ENCODE measurements around the gene CANT1. TPM values are rescaled to one million over a fixed set of nuclear protein-coding genes. Genes with fewer than 3 reads are reported as not detected.

CANT1 gene
- total and polyA plus RNA-seq, 9 of the 15 experiments (the other 6 are each of a cell fraction or from before 2014, with no cell fraction given) = 2.7 to 66.4 (median 22.5) TPM

DNA sequence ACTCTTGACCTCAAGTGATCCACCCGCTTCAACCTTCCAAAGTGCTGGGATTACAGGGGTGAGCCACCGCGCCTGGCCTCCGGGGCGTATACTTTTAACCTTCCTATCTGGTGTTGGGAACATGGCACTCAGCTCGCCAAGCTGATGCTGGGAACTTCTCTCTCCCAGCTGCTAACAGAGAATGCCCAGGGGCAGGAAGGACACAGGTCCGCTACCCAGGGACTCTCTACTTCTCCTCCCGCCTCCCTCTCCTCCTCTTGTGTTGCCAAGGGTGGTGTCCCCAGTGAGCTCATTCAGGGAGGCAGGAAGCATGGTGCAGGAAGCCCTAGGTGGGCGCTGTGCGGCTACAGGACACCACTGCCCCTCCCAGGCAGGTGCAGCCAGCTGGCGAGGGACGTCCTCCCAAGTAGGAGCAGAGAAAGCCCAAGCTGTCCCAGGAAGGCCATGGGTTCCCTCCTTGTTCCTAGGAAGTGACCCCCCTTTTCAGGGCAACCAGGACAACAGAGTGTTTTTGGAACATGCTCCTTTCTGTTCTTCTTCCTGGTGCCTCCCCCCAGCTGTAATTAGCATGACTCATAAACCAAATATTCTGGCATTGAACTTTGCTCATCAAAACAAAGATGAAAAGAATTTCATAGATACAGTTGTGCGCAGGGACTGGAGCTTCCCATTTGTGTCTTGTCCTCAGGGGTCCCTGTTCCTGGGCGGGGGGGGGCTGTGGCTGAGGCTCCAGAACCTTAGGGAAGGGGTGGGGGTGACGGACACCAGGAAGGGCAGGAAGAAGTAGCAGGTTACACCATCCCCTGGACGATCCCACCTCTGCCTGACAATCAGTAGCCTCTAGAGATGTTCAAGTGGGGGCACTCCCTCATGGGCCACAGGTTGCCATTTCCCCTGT, 17.1 kb upstream of the CANT1 start (continued):
- TF ChIP-seq BDP1 (IDR thresholded peaks at IDR 0.05; ENCODE audit: insufficient read depth, insufficient read length) (no peak), IFI16 (CRISPR knock-in tag; IDR thresholded peaks at IDR 0.05) (no peak), ARID1B (IDR thresholded peaks at IDR 0.05) (no peak), FOXM1 (IDR thresholded peaks at IDR 0.05; ENCODE audit: low read depth) (no peak), FOXM1 (CRISPR knock-in tag; IDR thresholded peaks at IDR 0.05; ENCODE audit: low read depth) (no peak), VEZF1 (CRISPR knock-in tag; IDR thresholded peaks at IDR 0.05) (peak; percentile 41), HMGN3 (IDR thresholded peaks at IDR 0.05; ENCODE audit: borderline replicate concordance, extremely low read depth, insufficient read length, low read depth, low read length) (no peak), ZNF134 (CRISPR knock-in tag; conservative IDR thresholded peaks at IDR 0.05) (no peak), E2F6 (IDR thresholded peaks at IDR 0.05; ENCODE audit: borderline replicate concordance in 1 of 2, extremely low read depth in 1 of 2, insufficient read depth in 1 of 2, insufficient read length in 1 of 2, low read depth in 1 of 2, low read length in 1 of 2, poor library complexity in 1 of 2, severe bottlenecking in 1 of 2) (no peak), HNRNPL (IDR thresholded peaks at IDR 0.05; ENCODE audit: low read depth, low read length) (no peak), CREB5 (CRISPR knock-in tag; IDR thresholded peaks at IDR 0.05) (no peak), ZNF583 (CRISPR knock-in tag; IDR thresholded peaks at IDR 0.05) (no peak), ZNF740 (CRISPR knock-in tag; IDR thresholded peaks at IDR 0.05) (no peak), ZNF740 (tag; IDR thresholded peaks at IDR 0.05) (0 out of 4 replicates have a peak, but pooled peaks of 1 of the 2 experiments have one; percentile 21), TCF7 (IDR thresholded peaks at IDR 0.05; ENCODE audit: borderline replicate concordance) (no peak), RBFOX2 (IDR thresholded peaks at IDR 0.05; ENCODE audit: low read depth, low read length) (no peak), TAF7 (tag; IDR thresholded peaks at IDR 0.05) (no peak), CEBPB (tag; IDR thresholded peaks at IDR 0.05) (no peak)
- TF ChIP-seq, protein P1, sequence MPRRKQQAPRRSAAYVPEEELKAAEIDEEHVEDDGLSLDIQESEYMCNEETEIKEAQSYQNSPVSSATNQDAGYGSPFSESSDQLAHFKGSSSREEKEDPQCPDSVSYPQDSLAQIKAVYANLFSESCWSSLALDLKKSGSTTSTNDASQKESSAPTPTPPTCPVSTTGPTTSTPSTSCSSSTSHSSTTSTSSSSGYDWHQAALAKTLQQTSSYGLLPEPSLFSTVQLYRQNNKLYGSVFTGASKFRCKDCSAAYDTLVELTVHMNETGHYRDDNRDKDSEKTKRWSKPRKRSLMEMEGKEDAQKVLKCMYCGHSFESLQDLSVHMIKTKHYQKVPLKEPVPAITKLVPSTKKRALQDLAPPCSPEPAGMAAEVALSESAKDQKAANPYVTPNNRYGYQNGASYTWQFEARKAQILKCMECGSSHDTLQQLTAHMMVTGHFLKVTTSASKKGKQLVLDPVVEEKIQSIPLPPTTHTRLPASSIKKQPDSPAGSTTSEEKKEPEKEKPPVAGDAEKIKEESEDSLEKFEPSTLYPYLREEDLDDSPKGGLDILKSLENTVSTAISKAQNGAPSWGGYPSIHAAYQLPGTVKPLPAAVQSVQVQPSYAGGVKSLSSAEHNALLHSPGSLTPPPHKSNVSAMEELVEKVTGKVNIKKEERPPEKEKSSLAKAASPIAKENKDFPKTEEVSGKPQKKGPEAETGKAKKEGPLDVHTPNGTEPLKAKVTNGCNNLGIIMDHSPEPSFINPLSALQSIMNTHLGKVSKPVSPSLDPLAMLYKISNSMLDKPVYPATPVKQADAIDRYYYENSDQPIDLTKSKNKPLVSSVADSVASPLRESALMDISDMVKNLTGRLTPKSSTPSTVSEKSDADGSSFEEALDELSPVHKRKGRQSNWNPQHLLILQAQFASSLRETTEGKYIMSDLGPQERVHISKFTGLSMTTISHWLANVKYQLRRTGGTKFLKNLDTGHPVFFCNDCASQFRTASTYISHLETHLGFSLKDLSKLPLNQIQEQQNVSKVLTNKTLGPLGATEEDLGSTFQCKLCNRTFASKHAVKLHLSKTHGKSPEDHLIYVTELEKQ (CRISPR knock-in tag; IDR thresholded peaks at IDR 0.05) = no peak
